Measurements from ENCODE around the gene CD1D.
"Not testable (repeated sequence)": the region's sequence is repeated elsewhere in the genome, so short reads cannot be mapped to it uniquely, and the experiment has no call there.

GRCh38 chr1:158223445-158223844, 42.8 kb downstream of the CD1D start:
- not testable (repeated sequence) for TF ChIP-seq CTCF (conservative IDR thresholded peaks at IDR 0.05); ZFX (IDR thresholded peaks at IDR 0.05)

All from C4-2B (cell line).